ENCODE data around the gene PIGC. TPM values are rescaled to one million over a fixed set of nuclear protein-coding genes. Genes with fewer than 3 reads are reported as not detected.
"Not testable (repeated sequence)": the region's sequence is repeated elsewhere in the genome, so short reads cannot be mapped to it uniquely, and the experiment has no call there.

The PIGC gene
- total and polyA plus RNA-seq, 2 experiments from 2014 or later = 27.8 to 32.7 TPM

DNA sequence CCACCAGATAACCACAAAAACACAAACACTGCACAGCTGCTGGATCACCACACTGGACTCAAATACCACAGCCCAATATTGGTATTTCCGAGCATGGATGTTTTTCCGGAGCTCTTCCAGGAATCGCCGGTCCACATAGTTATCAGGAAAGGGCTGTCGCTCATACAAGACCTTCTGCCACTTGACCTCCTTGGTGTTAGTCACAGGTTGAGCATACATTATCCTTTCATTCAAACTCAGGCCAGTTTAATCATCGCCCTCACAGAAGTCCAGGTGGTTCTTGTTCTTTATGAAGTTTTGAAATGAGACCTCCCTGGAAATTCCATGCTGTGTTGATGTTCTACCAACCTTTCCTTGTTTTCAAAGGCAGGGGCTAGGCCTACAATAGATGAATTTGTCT lies 1.5 kb downstream of the PIGC start:
- no peaks in the 10 kb centered on the region; the same call in 1 of the 2 replicates for H3F3A ChIP-seq (ENCODE audit: insufficient read depth)
- in situ Hi-C loops (cut with MboI) = no loop called here
- no peaks in the 10 kb centered on the region for H3K9me2 ChIP-seq (ENCODE audit: insufficient read depth)
- TF ChIP-seq EZH2 (IDR thresholded peaks at IDR 0.05; ENCODE audit: insufficient read depth, poor library complexity, severe bottlenecking) (no peak), EZH2phosphoT487 (IDR thresholded peaks at IDR 0.05; ENCODE audit: insufficient read depth, low read depth) (no peak)
- H3K27me3 ChIP-seq (replicated peaks; ENCODE audit: insufficient read depth) = no peaks in the 10 kb centered on the region
- H4K20me1 ChIP-seq (ENCODE audit: insufficient read depth) = no peaks in the 10 kb centered on the region
- 95 to 99% methylated on average over 6 of the region's 6 CpGs for WGBS, 2 experiments (ENCODE audit: low coverage in 1 of 2, low lambda C conversion rate in 2 of 2, missing lambda C conversion rate in 2 of 2)
- DNase-seq = no peak
- H2AFZ ChIP-seq = no peak overlapping the region
- peaks cover 7% of the 10 kb centered on the region; the same call in 1 of the 2 replicates for H3K4me1 ChIP-seq (ENCODE audit: insufficient read depth)
- H3K79me2 ChIP-seq (ENCODE audit: insufficient read depth) = peaks cover 62% of the 10 kb centered on the region
- H3K9me3 ChIP-seq (ENCODE audit: low read depth) = no peaks in the 10 kb centered on the region
- peak overlapping the region; percentile 97; the same call in 1 of the 2 replicates for H3K9ac ChIP-seq
- H3K36me3 ChIP-seq (ENCODE audit: low read depth) = no peaks in the 10 kb centered on the region
- peak overlapping the region; percentile 95 for H3K4me3 ChIP-seq
- H3K4me2 ChIP-seq (ENCODE audit: unreplicated experiment) = peak overlapping the region; percentile 84
- no peak overlapping the region for H3K27ac ChIP-seq

DNA sequence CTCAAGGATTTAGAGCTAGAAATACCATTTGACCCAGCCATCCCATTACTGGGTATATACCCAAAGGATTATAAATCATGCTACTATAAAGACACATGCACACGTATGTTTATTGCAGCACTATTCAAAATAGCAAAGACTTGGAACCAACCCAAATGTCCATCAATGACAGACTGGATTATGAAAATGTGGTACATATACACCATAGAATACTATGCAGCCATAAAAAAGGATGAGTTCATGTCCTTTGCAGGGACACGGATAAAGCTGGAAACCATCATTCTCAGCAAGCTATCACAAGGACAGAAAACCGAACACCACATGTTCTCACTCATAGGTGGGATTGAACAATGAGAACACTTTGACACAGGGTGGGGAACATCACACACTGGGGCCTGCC lies 6.7 kb downstream of the PIGC start:
- H3K4me1 ChIP-seq (ENCODE audit: insufficient read depth); H3K9me2 ChIP-seq (ENCODE audit: insufficient read depth); in situ Hi-C loops (cut with MboI); H4K20me1 ChIP-seq (ENCODE audit: insufficient read depth); H3K27ac ChIP-seq; H3F3A ChIP-seq (ENCODE audit: insufficient read depth); H2AFZ ChIP-seq; H3K4me2 ChIP-seq (ENCODE audit: unreplicated experiment); H3K4me3 ChIP-seq; H3K9me3 ChIP-seq (ENCODE audit: low read depth); H3K9ac ChIP-seq; H3K27me3 ChIP-seq (replicated peaks; ENCODE audit: insufficient read depth); H3K36me3 ChIP-seq (ENCODE audit: low read depth); DNase-seq: not testable (repeated sequence)
- WGBS, 2 experiments (ENCODE audit: low coverage in 1 of 2, low lambda C conversion rate in 2 of 2, missing lambda C conversion rate in 2 of 2) = 72% methylated on average over 3 of the region's 3 CpGs
- H3K79me2 ChIP-seq (ENCODE audit: insufficient read depth) = peaks cover 42% of the 10 kb centered on the region

DNA sequence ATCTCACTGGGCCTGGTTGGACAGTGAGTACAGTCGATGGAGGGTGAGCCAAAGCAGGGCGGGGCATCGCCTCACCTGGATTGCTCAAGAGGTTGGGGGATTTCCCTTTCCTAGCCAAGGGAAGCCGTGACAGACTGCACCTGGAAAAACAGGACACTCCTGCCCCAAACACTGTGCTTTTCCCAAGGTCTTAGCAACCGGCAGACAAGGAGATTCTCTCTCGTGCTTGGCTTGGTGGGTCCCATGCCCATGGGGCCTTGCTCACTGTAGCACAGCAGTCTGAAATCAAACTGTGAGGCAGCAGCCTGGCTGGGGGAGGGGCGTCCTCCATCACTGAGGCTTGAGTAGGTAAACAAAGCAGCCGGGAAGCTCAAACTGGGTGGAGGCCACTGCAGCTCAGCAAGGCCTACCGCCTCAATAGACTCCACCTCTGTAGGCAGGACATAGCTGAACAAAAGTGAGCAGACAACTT lies 12.1 kb downstream of the PIGC start:
- no peaks in the 10 kb centered on the region for H3K27me3 ChIP-seq (replicated peaks; ENCODE audit: insufficient read depth)
- no peaks in the 10 kb centered on the region for H3K4me1 ChIP-seq (ENCODE audit: insufficient read depth)
- DNase-seq = no peak
- in situ Hi-C loops (cut with MboI) = no loop called here
- no peak overlapping the region for H2AFZ ChIP-seq
- H3K9me2 ChIP-seq (ENCODE audit: insufficient read depth) = no peaks in the 10 kb centered on the region
- H3K27ac ChIP-seq = no peak overlapping the region
- H3F3A ChIP-seq (ENCODE audit: insufficient read depth) = no peaks in the 10 kb centered on the region
- WGBS, 2 experiments (ENCODE audit: low coverage in 1 of 2, low lambda C conversion rate in 2 of 2, missing lambda C conversion rate in 2 of 2) = 74% methylated on average over 9 of the region's 9 CpGs
- H3K79me2 ChIP-seq (ENCODE audit: insufficient read depth) = no peaks in the 10 kb centered on the region; the same call in 1 of the 2 replicates
- H3K36me3 ChIP-seq (ENCODE audit: low read depth) = no peaks in the 10 kb centered on the region
- H3K4me3 ChIP-seq = no peak overlapping the region
- no peak overlapping the region for H3K4me2 ChIP-seq (ENCODE audit: unreplicated experiment)
- TF ChIP-seq EZH2 (IDR thresholded peaks at IDR 0.05; ENCODE audit: insufficient read depth, poor library complexity, severe bottlenecking) = no peak
- no peak for TF ChIP-seq EZH2phosphoT487 (IDR thresholded peaks at IDR 0.05; ENCODE audit: insufficient read depth, low read depth)
- H3K9ac ChIP-seq = no peak overlapping the region
- no peaks in the 10 kb centered on the region for H4K20me1 ChIP-seq (ENCODE audit: insufficient read depth)
- H3K9me3 ChIP-seq (ENCODE audit: low read depth) = no peaks in the 10 kb centered on the region

DNA sequence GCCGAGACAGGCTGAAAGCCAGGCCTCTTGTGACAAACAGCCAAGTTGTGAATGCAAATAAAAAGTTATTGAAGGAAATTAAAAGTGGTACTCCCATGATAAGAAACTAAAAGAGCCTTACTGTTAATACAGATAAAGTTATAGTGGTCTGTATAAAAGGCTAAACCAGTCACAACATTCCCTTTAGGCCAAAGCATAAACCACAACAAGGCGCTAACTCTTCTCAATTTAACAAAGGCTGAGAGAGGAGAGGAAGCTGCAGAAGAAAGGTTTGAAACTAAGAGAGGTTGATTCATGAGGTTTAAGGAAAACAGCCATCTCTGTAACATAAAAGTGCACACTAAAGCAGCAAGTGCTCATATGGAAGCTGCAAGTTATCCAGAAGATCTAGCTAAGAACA lies 12.7 kb downstream of the PIGC start:
- DNase-seq = no peak
- Histone ChIP-seq H3K27me3 (replicated peaks; ENCODE audit: insufficient read depth) (no peaks in the 10 kb centered on the region), H3K9me2 (ENCODE audit: insufficient read depth) (no peaks in the 10 kb centered on the region), H3K4me2 (ENCODE audit: unreplicated experiment) (no peak overlapping the region), H3K9me3 (ENCODE audit: low read depth) (no peaks in the 10 kb centered on the region), H3K9ac (no peak overlapping the region), H4K20me1 (ENCODE audit: insufficient read depth) (no peaks in the 10 kb centered on the region), H3K4me1 (ENCODE audit: insufficient read depth) (no peaks in the 10 kb centered on the region), H3K4me3 (no peak overlapping the region), H3K36me3 (ENCODE audit: low read depth) (no peaks in the 10 kb centered on the region), H3F3A (ENCODE audit: insufficient read depth) (no peaks in the 10 kb centered on the region), H3K27ac (no peak overlapping the region), H2AFZ (no peak overlapping the region), H3K79me2 (ENCODE audit: insufficient read depth) (no peaks in the 10 kb centered on the region; the same call in 1 of the 2 replicates)
- no peak for TF ChIP-seq EZH2 (IDR thresholded peaks at IDR 0.05; ENCODE audit: insufficient read depth, poor library complexity, severe bottlenecking)
- no peak for TF ChIP-seq EZH2phosphoT487 (IDR thresholded peaks at IDR 0.05; ENCODE audit: insufficient read depth, low read depth)
- WGBS, 2 experiments (ENCODE audit: low coverage in 1 of 2, low lambda C conversion rate in 2 of 2, missing lambda C conversion rate in 2 of 2) = 91 to 93% methylated on average over 2 of the region's 2 CpGs
- in situ Hi-C loops (cut with MboI) = no loop called here

DNA sequence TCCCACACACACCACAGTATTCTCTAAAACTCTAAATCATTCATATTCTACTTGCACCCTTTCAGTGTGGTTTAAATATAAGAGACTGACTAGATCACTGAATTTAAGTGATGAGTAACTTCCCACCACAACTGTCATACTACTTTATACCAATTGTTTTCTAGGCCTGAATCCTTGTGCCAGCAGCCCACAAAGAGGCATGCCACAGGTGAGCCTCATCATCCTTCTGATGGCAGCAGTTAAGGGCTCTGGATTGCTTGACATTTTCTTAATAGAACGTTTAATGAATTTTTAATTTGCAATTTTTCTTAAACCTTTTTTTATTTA lies 13.8 kb downstream of the PIGC start:
- no peak for TF ChIP-seq EZH2 (IDR thresholded peaks at IDR 0.05; ENCODE audit: insufficient read depth, poor library complexity, severe bottlenecking)
- TF ChIP-seq EZH2phosphoT487 (IDR thresholded peaks at IDR 0.05; ENCODE audit: insufficient read depth, low read depth) = no peak
- no peaks in the 10 kb centered on the region for H3F3A ChIP-seq (ENCODE audit: insufficient read depth)
- H2AFZ ChIP-seq = no peak overlapping the region
- H3K9ac ChIP-seq = no peak overlapping the region
- no peaks in the 10 kb centered on the region for H4K20me1 ChIP-seq (ENCODE audit: insufficient read depth)
- H3K4me2 ChIP-seq (ENCODE audit: unreplicated experiment) = no peak overlapping the region
- H3K36me3 ChIP-seq (ENCODE audit: low read depth) = no peaks in the 10 kb centered on the region
- no peak overlapping the region for H3K27ac ChIP-seq
- no peaks in the 10 kb centered on the region for H3K9me2 ChIP-seq (ENCODE audit: insufficient read depth)
- DNase-seq = no peak
- H3K4me3 ChIP-seq = no peak overlapping the region
- H3K27me3 ChIP-seq (replicated peaks; ENCODE audit: insufficient read depth) = no peaks in the 10 kb centered on the region
- H3K4me1 ChIP-seq (ENCODE audit: insufficient read depth) = no peaks in the 10 kb centered on the region
- in situ Hi-C loops (cut with MboI) = no loop called here
- 26 to 44% methylated on average over 1 of the region's 1 CpG for WGBS, 2 experiments (ENCODE audit: low coverage in 1 of 2, low lambda C conversion rate in 2 of 2, missing lambda C conversion rate in 2 of 2)
- H3K79me2 ChIP-seq (ENCODE audit: insufficient read depth) = no peaks in the 10 kb centered on the region; the same call in 1 of the 2 replicates
- H3K9me3 ChIP-seq (ENCODE audit: low read depth) = no peaks in the 10 kb centered on the region
